Ishikawa (cell line): Measurements from ENCODE around the gene VWF.

Experiments
- CEBPB ChIP-seq: IDR thresholded peaks from 2 replicates; pipeline ENCODE4 v1.6.1; 2012
- CREB1 ChIP-seq: IDR thresholded peaks from 2 replicates; pipeline ENCODE4 v1.6.1; 2012; ENCODE audit warnings: low read depth
- EGR1 ChIP-seq: IDR thresholded peaks from 2 replicates; pipeline ENCODE4 v1.6.1; 2012
- EP300 ChIP-seq: IDR thresholded peaks from 2 replicates; pipeline ENCODE4 v1.6.1; 2012; ENCODE audit warnings: borderline replicate concordance
- FOXM1 ChIP-seq: IDR thresholded peaks from 2 replicates; pipeline ENCODE4 v1.6.1; 2012; ENCODE audit warnings: low read depth, borderline replicate concordance
- RAD21 ChIP-seq: IDR thresholded peaks from 2 replicates; pipeline ENCODE4 v1.6.1; 2012; ENCODE audit warnings: low read depth
- TAF1 ChIP-seq: IDR thresholded peaks from 2 replicates; pipeline ENCODE4 v1.6.1; 2012; ENCODE audit warnings: low read depth, mild to moderate bottlenecking
- YY1 ChIP-seq: IDR thresholded peaks from 2 replicates; pipeline ENCODE4 v1.6.1; 2012; ENCODE audit warnings: low read depth
- ZBTB7A ChIP-seq: IDR thresholded peaks from 2 replicates; pipeline ENCODE4 v1.6.1; 2012; ENCODE audit warnings: low read depth
- TF ChIP-seq, protein P1 (sequence below): IDR thresholded peaks from 2 replicates; pipeline ENCODE4 v1.6.1; 2012
- TF ChIP-seq, protein P2 (sequence below): IDR thresholded peaks from 2 replicates; pipeline ENCODE4 v1.6.1; 2012; ENCODE audit warnings: low read depth, mild to moderate bottlenecking

DNA sequence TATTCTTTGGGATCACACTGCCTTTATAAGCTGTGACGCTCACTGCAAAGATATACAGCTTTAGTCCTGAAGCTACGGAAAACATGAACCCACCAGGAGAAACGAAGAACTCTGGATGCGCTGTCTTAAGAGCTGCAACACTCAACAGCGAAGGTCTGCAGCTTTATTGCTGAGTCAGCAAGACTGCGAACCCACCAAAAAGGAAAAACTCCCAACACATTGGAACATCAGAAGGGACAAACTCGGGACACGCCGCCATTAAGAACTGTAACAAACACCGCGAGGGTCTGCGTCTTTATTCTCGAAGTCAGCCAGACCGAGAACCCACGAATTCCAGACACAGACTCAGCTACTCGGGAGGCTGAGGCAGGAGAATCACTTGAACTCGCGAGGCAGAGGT is 9.2 kb upstream of the VWF start:
- TF ChIP-seq, protein P1, sequence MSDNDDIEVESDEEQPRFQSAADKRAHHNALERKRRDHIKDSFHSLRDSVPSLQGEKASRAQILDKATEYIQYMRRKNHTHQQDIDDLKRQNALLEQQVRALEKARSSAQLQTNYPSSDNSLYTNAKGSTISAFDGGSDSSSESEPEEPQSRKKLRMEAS: no peak
- TF ChIP-seq CEBPB (no peak), TAF1 (no peak), CREB1 (no peak), RAD21 (no peak), ZBTB7A (no peak), EP300 (no peak), YY1 (no peak), FOXM1 (no peak), EGR1 (no peak)
- TF ChIP-seq, protein P2, sequence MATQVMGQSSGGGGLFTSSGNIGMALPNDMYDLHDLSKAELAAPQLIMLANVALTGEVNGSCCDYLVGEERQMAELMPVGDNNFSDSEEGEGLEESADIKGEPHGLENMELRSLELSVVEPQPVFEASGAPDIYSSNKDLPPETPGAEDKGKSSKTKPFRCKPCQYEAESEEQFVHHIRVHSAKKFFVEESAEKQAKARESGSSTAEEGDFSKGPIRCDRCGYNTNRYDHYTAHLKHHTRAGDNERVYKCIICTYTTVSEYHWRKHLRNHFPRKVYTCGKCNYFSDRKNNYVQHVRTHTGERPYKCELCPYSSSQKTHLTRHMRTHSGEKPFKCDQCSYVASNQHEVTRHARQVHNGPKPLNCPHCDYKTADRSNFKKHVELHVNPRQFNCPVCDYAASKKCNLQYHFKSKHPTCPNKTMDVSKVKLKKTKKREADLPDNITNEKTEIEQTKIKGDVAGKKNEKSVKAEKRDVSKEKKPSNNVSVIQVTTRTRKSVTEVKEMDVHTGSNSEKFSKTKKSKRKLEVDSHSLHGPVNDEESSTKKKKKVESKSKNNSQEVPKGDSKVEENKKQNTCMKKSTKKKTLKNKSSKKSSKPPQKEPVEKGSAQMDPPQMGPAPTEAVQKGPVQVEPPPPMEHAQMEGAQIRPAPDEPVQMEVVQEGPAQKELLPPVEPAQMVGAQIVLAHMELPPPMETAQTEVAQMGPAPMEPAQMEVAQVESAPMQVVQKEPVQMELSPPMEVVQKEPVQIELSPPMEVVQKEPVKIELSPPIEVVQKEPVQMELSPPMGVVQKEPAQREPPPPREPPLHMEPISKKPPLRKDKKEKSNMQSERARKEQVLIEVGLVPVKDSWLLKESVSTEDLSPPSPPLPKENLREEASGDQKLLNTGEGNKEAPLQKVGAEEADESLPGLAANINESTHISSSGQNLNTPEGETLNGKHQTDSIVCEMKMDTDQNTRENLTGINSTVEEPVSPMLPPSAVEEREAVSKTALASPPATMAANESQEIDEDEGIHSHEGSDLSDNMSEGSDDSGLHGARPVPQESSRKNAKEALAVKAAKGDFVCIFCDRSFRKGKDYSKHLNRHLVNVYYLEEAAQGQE: no peak
